OCI-LY1 (cell line): ENCODE results near the gene OR4X2.

ENCODE experiments used
- H2AFZ ChIP-seq: fragments of 200-600 bp; sonication (generic), shearing (Covaris generic); 2 replicates; pipeline ENCODE4 v1.6.0; 2014; ENCODE audit warnings: antibody characterized with exemption, mild to moderate bottlenecking, low read length
- H3F3A ChIP-seq: fragments of 200-600 bp; sonication (generic), shearing (Covaris generic); 2 replicates; pipeline ENCODE4 v1.6.0; 2014; ENCODE audit warnings: mild to moderate bottlenecking, antibody characterized with exemption, low read length, moderate library complexity; ENCODE audit not compliant: insufficient read depth
- H3K27ac ChIP-seq: fragments of 200-600 bp; sonication (generic); 2 replicates; pipeline ENCODE4 v1.5.1; 2014; ENCODE audit warnings: low read length, mixed run types, mild to moderate bottlenecking, low read depth; ENCODE audit not compliant: poor library complexity, severe bottlenecking
- H3K27me3 ChIP-seq: fragments of 200-600 bp; sonication (generic); 2 replicates; pipeline ENCODE4 v1.6.0; 2014; ENCODE audit warnings: antibody characterized with exemption, mild to moderate bottlenecking, low read length, moderate library complexity; ENCODE audit not compliant: insufficient read depth
- H3K36me3 ChIP-seq: fragments of 200-600 bp; sonication (generic); 2 replicates; pipeline ENCODE4 v1.6.1; 2014; ENCODE audit warnings: mild to moderate bottlenecking, antibody characterized with exemption, low read length, moderate library complexity, mixed read lengths; ENCODE audit not compliant: insufficient read depth
- H3K4me1 ChIP-seq: fragments of 200-600 bp; sonication (generic); 2 replicates; pipeline ENCODE4 v1.5.1; 2014; ENCODE audit warnings: mild to moderate bottlenecking, low read length, moderate library complexity; ENCODE audit not compliant: insufficient read depth, severe bottlenecking
- H3K4me2 ChIP-seq: fragments of 200-600 bp; sonication (generic), shearing (Covaris generic); 2 replicates; pipeline ENCODE4 v1.6.1; 2014; ENCODE audit warnings: low read length
- H3K4me3 ChIP-seq: fragments of 200-600 bp; sonication (generic); 2 replicates; pipeline ENCODE4 v1.5.1; 2014; ENCODE audit warnings: low read length, low read depth, mild to moderate bottlenecking, mixed read lengths; ENCODE audit not compliant: poor library complexity, severe bottlenecking
- H3K79me2 ChIP-seq: fragments of 200-600 bp; shearing (Covaris generic); 2 replicates; pipeline ENCODE4 v1.6.1; 2016; ENCODE audit warnings: mixed run types, low read length, mixed read lengths; ENCODE audit not compliant: insufficient read depth
- H3K9ac ChIP-seq: fragments of 200-600 bp; sonication (generic), shearing (Covaris generic); 2 replicates; pipeline ENCODE4 v1.6.1; 2014; ENCODE audit warnings: mild to moderate bottlenecking, low read length, mixed read lengths
- H3K9me2 ChIP-seq: fragments of 200-600 bp; sonication (generic), shearing (Covaris generic); 2 replicates; pipeline ENCODE4 v1.6.1; 2014; ENCODE audit warnings: low read depth, mild to moderate bottlenecking, low read length, mixed read lengths
- H3K9me3 ChIP-seq: fragments of 200-600 bp; shearing (Covaris generic); 2 replicates; pipeline ENCODE4 v1.6.1; 2014; ENCODE audit warnings: low read length, mixed read lengths
- H4K20me1 ChIP-seq: fragments of 200-600 bp; sonication (generic), shearing (Covaris generic); 2 replicates; pipeline ENCODE4 v1.6.0; 2016; ENCODE audit warnings: mild to moderate bottlenecking, low read length; ENCODE audit not compliant: insufficient read depth
- CTCF ChIP-seq: fragments of 200-600 bp; sonication (generic), shearing (Covaris generic); IDR thresholded peaks from 2 replicates; pipeline ENCODE4 v1.5.1; 2017; ENCODE audit warnings: mild to moderate bottlenecking, antibody characterized with exemption, low read length, moderate library complexity, mixed read lengths
- EZH2 ChIP-seq: fragments of 200-600 bp; sonication (generic), shearing (Covaris generic); IDR thresholded peaks from 2 replicates; pipeline ENCODE4 v1.8.0; 2017; ENCODE audit warnings: borderline replicate concordance, mixed run types, mild to moderate bottlenecking, antibody characterized with exemption, low read length, moderate library complexity, mixed read lengths

OR4X2 gene

GRCh38 chr11:48242501-48242900 is 2.4 kb upstream of the OR4X2 start:
- H3K4me1 ChIP-seq = no peaks in the 10 kb centered on the region
- no peak overlapping the region for H3K4me2 ChIP-seq
- H4K20me1 ChIP-seq = no peaks in the 10 kb centered on the region
- TF ChIP-seq EZH2 = no peak
- no peak for TF ChIP-seq CTCF
- H3K79me2 ChIP-seq = no peaks in the 10 kb centered on the region
- H2AFZ ChIP-seq = no peak overlapping the region
- H3K27ac ChIP-seq = no peak overlapping the region
- H3K27me3 ChIP-seq = no peaks in the 10 kb centered on the region
- H3K9ac ChIP-seq = no peak overlapping the region
- no peaks in the 10 kb centered on the region for H3K9me3 ChIP-seq
- no peaks in the 10 kb centered on the region for H3F3A ChIP-seq
- H3K36me3 ChIP-seq = no peaks in the 10 kb centered on the region
- H3K4me3 ChIP-seq = no peak overlapping the region
- no peaks in the 10 kb centered on the region for H3K9me2 ChIP-seq

- H3K4me1 ChIP-seq = no peaks in the 10 kb centered on the region
- no peaks in the 10 kb centered on the region for H3K27me3 ChIP-seq
- H3K79me2 ChIP-seq = no peaks in the 10 kb centered on the region
- no peak overlapping the region for H3K4me2 ChIP-seq
- no peak overlapping the region for H3K9ac ChIP-seq
- H3K9me2 ChIP-seq = no peaks in the 10 kb centered on the region
- no peaks in the 10 kb centered on the region for H4K20me1 ChIP-seq
- no peak overlapping the region for H3K4me3 ChIP-seq
- H3K36me3 ChIP-seq = no peaks in the 10 kb centered on the region
- H3F3A ChIP-seq = no peaks in the 10 kb centered on the region
- H3K27ac ChIP-seq = no peak overlapping the region
- H3K9me3 ChIP-seq = peaks cover 8% of the 10 kb centered on the region; the same call in 1 of the 2 replicates
- TF ChIP-seq EZH2 = no peak
- no peak for TF ChIP-seq CTCF
- H2AFZ ChIP-seq = no peak overlapping the region
These were observed 4.0 kb downstream of the OR4X2 start for GRCh38 chr11:48248902-48249301.

- Histone ChIP-seq H3K9ac (no peak overlapping the region), H3K36me3 (no peaks in the 10 kb centered on the region), H2AFZ (no peak overlapping the region), H4K20me1 (no peaks in the 10 kb centered on the region), H3K4me3 (no peak overlapping the region), H3K9me2 (no peaks in the 10 kb centered on the region), H3K27me3 (no peaks in the 10 kb centered on the region), H3K27ac (no peak overlapping the region), H3K9me3 (no peaks in the 10 kb centered on the region), H3F3A (no peaks in the 10 kb centered on the region), H3K79me2 (no peaks in the 10 kb centered on the region), H3K4me1 (no peaks in the 10 kb centered on the region), H3K4me2 (no peak overlapping the region)
- TF ChIP-seq CTCF (no peak), EZH2 (no peak)
These were observed 16.7 kb downstream of the OR4X2 start for GRCh38 chr11:48261600-48261999.
